ENCODE results near the gene MRPL55.

Gene MRPL55

GRCh38 chr1:228098323-228098931, 10.7 kb downstream of the MRPL55 start:
- DNase-seq, result no peak

DNA sequence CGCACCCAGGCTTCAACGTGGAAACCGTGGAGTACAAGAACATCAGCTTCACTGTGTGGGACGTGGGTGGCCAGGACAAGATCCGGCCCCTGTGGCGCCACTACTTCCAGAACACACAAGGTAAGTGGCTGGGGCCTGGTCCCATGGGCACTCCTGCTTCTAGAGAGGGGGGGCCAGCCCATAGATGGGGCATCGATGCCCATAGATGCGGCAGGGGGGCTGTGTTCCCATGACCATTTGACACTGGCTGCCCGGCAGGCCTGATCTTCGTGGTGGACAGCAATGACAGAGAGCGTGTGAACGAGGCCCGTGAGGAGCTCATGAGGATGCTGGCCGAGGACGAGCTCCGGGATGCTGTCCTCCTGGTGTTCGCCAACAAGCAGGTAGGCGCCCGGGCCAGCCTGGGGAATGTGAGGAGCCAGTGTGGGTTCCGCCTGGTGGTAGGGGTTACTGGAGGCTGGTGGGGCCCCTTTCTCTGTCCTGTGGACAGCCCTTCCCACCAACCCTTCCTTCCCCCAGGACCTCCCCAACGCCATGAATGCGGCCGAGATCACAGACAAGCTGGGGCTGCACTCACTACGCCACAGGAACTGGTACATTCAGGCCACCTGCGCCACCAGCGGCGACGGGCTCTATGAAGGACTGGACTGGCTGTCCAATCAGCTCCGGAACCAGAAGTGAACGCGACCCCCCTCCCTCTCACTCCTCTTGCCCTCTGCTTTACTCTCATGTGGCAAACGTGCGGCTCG, 11.6 kb downstream of the MRPL55 start:
- DNase-seq, result no peak

DNA sequence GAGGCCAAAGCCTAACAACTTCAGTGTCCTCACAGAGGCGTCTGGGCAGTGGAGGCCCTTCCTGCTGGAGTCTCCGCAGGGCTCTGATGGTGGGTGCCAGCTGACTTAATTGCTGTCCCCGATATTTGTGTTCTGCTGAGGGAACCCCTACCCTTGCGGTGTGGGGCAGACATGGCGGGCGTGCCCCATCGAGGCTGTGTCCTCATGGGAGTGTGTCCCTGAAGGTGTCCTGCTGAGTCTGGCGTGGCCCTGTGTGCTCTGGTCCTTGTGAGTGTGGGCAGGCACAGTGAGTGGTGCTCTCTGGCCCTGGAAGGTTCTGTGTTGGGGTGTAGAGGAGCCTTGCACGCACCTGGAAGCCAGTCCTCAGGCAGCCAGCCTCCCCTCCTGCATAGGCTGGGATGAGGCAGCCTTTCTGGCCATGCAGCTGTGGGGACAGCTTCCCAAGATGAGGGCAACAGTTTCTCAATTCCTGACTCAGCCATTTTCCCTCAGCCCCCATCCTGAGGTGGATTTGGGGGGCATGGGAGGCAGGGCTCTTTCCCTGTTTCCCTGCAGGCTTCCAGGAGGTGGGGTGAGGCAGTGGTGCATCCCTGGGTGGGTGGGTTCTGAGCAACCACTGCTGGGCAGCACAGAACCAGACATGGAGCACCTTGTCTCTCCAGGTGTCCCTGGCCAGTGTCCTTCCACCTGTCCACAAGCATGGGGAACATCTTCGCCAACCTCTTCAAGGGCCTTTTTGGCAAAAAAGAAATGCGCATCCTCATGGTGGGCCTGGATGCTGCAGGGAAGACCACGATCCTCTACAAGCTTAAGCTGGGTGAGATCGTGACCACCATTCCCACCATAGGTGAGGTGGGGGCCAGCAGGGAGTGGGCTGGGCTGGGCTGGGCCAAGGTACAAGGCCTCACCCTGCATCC, 12.4 kb downstream of the MRPL55 start:
- DNase-seq, result no peak

DNA sequence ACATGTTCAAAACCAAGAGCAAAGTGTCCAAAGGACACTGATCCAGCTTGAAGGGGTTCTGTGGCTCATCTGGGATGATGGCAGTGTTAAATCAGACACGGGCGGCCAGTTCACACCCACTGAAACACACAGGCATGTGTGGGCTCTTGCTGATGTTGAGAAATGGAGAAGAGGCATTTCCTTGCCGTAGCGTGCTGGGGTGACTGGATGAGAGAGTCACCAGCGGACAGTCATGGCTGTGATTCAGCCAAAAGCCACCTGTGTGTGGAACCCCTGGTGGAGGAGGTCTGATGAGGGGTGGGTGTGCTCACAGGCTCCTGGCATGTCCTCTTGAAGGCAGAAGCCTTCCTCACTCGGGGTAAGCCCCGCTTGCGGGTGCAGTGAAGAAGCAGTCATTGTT, 13.2 kb downstream of the MRPL55 start:
- no peak for DNase-seq

GRCh38 chr1:228095161-228095560, 13.9 kb downstream of the MRPL55 start:
- DNase-seq, result no peak

DNA sequence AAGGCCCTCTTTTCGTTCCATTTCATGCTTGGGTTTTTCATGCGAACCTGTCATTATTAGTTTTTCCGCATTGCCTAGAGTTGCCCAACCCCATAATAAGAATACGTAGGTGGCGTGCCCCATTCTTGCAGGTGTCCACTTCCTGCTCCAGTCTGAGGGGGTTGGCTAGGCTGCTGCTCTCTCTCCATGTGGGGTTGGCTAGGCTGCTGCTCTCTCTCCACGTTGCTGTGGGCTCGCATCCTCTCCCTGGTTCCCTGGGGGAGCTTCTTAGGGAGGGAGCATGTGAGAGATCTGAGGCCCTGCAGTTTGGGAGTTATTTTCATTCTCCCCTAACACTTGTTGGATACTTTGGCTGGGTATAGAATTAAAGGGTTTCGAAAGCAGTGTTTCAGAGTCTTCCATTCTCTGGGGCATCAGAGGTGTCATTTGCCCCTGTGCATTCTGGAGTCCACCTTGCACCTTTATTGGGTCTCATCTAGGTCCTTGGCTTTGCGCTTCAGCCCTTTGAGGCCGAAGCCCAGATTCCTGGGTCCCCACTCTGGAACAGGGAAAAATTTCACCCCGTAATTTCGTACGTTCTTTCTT, 14.6 kb downstream of the MRPL55 start:
- no peak for DNase-seq

GRCh38 chr1:228093050-228093906, 15.8 kb downstream of the MRPL55 start:
- no peak for DNase-seq

DNA sequence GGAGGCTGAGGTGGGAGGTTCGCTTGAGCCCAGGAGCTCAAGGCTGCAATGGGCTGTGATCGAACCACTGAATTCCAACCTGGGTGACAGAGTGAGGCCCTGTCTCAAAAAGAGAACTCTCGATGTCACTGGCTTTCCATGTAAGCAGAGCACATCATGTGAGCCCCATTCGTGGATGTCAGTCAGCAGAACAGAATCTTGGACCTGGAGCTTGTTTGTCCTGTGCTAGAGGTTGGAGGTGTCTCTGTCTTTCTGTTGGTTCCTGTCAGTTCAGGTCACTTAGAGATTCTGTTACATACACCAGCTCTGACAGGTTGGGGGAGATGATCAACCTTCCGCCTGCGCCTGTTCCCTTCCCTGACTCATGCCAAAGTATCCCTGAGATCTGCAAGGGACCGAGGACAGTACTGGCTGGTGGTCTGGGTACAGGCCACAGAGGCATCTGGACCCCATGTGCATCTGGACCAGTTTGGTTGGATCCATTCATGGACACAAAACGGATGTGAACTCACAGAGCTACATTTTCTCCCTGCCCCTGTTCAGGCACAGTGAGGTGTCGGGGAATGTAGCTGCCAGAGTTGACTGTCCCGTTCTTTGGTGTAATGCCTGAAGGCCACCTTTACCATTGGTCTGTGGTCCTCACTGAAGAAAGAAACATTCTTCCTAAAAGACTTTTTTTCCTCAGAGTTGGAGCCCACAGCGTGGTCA, 16.6 kb downstream of the MRPL55 start:
- DNase-seq, result no peak

DNA sequence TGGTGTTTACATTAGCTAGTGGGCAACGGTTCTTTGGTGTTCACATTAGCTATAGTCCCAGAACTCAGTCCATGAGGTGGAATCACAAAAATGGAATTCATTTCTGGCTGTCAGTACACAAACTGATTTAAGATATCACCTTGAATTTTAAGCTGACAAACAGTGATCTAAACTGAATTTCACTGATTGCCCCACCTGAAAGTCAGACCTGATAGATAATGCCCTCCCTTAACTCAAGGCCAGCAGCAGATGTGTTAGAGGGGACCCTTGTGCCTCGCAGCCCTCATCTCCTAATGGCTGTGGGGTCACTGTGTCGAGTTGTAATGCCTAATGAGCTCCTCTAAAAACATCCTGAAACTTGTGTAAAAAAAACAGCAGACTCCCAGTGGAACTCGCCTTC, 18.0 kb downstream of the MRPL55 start:
- DNase-seq, result no peak

- no peak for DNase-seq
These were observed 18.5 kb downstream of the MRPL55 start for GRCh38 chr1:228090613-228091081.

DNA sequence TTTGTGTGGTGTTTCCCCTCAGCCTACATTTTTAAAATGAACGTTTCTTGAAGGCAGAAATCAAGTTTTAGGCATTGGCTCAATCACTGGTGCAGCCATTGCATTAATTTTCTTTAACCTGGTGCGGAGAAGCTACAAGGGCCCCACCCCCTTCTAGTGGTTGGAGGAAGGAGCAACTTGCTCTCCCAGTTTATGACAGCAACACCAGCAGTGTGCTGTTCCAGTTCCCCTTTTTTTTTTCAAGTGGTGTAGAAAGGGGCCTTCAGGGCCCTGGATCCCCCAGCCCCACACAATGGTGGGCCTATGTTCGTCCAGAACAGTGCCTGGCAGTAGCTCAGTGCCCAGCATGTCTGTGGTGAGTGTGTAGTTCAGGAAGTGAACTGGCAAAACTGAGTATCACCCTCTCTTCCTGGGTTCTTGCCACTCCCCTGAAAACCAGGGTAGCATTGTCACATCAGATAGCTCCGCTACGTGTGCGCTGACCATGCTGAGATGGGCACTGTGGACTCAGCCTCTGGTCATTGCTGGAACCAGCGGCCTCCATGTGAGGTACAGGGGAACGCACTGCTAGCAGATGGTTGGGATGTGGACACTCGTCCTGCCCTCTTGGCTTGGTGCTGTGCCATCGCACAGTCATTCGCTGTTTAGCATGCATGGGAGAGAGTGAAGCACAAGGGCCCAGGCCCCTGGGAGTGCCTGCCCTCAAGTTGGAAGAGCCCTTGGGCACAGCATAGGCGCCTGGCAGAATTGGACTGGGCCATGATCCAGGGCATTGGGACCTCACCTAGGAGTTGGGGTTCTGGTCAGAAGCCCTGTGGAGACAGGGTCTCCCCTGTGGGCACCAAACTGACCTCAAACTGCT, 19.3 kb downstream of the MRPL55 start:
- DNase-seq, result no peak

- DNase-seq, result no peak
These were observed 20.3 kb downstream of the MRPL55 start for GRCh38 chr1:228088586-228089498.

DNA sequence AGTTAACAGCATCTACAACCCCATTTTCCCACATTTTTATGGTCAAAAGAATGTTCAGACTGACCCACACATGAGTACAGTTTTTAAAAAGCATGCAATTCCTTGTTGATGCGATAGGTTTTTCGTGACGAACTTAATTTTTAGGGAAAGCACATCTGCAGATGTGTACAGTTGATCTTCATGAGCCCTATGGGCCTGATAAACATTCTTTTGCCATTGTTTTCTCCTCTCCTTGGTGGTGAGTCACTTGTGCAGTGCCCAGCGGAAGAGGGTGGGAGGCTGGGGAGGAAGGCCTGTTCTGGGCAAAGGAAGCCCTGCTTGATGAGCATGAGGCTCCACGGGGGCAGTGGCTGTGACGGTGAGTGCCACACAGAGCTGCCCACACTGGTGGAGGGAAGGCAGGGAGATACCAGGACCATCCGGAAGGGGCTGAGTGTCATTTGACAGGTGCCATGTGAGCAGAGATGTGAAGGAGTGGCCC, 21.3 kb downstream of the MRPL55 start:
- DNase-seq, result no peak

- no peak for DNase-seq
These were observed 23.7 kb downstream of the MRPL55 start for GRCh38 chr1:228085287-228085951.

DNA sequence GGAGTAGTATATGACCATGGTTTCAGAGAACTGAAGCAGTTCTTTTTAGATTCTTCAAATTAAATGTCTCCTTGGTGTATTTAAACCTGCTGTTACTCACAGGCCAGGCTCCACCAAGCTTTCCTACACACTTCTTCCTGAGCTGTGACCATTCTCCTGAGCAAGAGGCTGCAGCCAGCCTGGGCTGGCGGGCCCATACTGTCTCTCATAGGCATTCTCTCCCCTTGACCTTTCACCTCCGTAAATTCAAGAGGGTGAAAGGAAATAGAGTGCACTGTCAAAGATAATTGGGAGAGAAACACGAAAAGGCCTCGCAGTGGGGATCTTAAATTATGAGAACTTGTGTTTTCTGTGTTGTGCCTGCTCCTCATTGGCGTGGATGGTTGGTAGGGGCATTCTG, 24.3 kb downstream of the MRPL55 start:
- no peak for DNase-seq

GRCh38 chr1:228084325-228084724, 24.8 kb downstream of the MRPL55 start:
- DNase-seq, result no peak

- DNase-seq, result no peak
These were observed 25.2 kb downstream of the MRPL55 start for GRCh38 chr1:228083871-228084278.
